HFF-Myc (cell line): ENCODE results near the gene ERVV-1.

Experiments used
- DNase-seq: peaks from one replicate; pipeline ENCODE4 v3.0.0-alpha.2; 2011; ENCODE audit warnings: low read depth; ENCODE audit errors: extremely low read depth
- H3K4me3 ChIP-seq: replicated peaks from 2 replicates; pipeline ENCODE4 v1.5.1; 2011; ENCODE audit warnings: low read depth, mild to moderate bottlenecking, control low read depth, low read length
- CTCF ChIP-seq: IDR thresholded peaks from 2 replicates; pipeline ENCODE4 v1.5.1; 2012; ENCODE audit warnings: mild to moderate bottlenecking, low read depth, low read length, control low read depth; ENCODE audit errors: missing control alignments

ERVV-1 gene

GRCh38 chr19:53004242-53004641, 9.5 kb upstream of the ERVV-1 start:
- TF ChIP-seq CTCF = no peak
- DNase-seq = no peak
- no peak overlapping the region for H3K4me3 ChIP-seq

- no peak for TF ChIP-seq CTCF
- no peak overlapping the region for H3K4me3 ChIP-seq
- DNase-seq = no peak
Observed at GRCh38 chr19:53007200-53007599, 6.5 kb upstream of the ERVV-1 start.

DNA sequence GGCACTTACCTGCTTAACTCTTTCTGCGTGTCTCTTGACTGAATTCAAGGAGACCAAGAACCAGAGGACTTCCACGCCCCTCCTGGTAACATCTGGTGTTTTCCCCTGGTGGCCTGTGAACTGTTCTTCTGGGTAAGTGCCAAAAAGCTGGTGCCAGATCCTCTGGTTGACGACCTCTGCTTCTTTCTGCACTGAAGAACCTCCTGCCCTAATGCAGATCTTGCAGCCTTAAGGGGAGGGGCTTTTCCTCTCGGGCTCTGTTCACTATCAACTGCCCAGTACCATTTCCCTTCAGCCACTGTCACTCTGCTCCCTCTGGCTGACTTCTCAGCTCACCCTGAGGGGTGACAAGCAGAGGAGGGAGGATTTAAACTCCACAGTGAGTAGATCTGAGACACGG, 6.1 kb upstream of the ERVV-1 start:
- no peak for TF ChIP-seq CTCF
- no peak for DNase-seq

DNA sequence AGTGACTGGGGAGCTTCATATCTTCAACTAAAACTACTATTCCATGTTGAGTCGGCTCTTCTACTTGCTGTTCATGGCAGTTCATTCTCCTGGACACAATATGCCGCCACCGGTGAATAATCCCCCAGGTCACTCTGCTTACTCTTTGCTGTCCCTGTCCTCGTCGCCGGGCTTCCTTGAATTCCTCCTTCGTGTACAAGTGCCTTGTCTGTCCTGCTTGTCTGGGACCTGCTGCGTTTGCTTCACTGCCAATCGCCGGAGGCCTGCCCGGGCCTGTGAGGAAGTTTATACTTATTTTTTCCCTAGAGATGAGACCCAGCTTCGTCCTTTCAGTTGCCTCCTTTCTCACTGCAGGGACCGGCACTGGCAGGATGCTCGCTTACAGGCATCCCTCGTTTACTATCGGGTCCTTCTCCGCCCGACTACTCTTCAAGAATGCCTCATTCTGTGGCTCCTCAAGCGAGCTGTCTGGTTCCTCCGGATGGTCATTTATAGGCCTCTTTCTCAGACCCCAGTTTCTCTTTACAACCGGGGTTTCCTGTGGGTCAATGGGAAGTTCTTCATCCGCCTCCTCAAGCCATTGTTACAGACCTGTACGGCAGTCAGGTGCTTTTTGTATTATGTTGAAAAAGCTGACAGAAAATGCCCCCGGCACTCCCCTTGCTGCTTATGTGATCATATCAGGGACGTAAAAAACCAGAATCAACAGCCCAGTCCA, 5.5 kb upstream of the ERVV-1 start:
- TF ChIP-seq CTCF = no peak
- no peak overlapping the region for H3K4me3 ChIP-seq
- no peak for DNase-seq

More for the DNA sequence above, 6.1 kb upstream of the ERVV-1 start:
- H3K4me3 ChIP-seq = no peak overlapping the region

- no peak overlapping the region for H3K4me3 ChIP-seq
- no peak for DNase-seq
- TF ChIP-seq CTCF = no peak
Observed at GRCh38 chr19:53010494-53010893, 3.2 kb upstream of the ERVV-1 start.

- DNase-seq = no peak
- no peak overlapping the region for H3K4me3 ChIP-seq
- TF ChIP-seq CTCF = no peak
Observed at GRCh38 chr19:53012006-53012405, 1.7 kb upstream of the ERVV-1 start.

DNA sequence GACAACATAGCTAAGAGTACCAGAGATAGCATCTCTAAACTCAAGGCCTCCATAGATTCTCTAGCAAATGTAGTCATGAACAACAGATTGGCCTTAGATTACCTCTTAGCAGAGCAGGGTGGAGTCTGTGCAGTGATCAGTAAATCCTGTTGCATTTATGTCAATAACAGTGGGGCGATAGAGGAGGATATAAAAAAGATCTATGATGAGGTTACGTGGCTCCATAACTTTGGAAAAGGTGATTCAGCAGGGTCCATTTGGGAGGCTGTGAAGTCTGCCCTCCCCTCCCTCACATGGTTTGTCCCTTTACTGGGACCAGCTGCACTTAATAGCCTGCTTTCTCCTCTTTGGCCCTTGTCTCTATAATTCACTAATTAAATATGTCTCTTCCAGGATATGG, 1.4 kb downstream of the ERVV-1 start:
- TF ChIP-seq CTCF = no peak
- DNase-seq = no peak
- H3K4me3 ChIP-seq = no peak overlapping the region
